HEK293 (cell line): Measurements from ENCODE around the gene EXD3.

ENCODE experiments used
- AEBP2 ChIP-seq: fragments of 450-650 bp; formaldehyde crosslinking; IDR thresholded peaks from 2 replicates; pipeline ENCODE4 v1.5.1; 2016; ENCODE audit warnings: missing biosample characterization, missing genetic modification characterization, borderline replicate concordance
- EGR2 ChIP-seq: fragments of 450-650 bp; formaldehyde crosslinking; IDR thresholded peaks from 2 replicates; pipeline ENCODE4 v1.5.1; 2016; ENCODE audit warnings: low read depth, missing biosample characterization, missing genetic modification characterization
- GLI4 ChIP-seq: fragments of 450-650 bp; formaldehyde crosslinking; IDR thresholded peaks from 2 replicates; pipeline ENCODE4 v1.5.1; 2016; ENCODE audit warnings: missing biosample characterization, missing genetic modification characterization
- GLIS2 ChIP-seq: fragments of 450-650 bp; formaldehyde crosslinking; IDR thresholded peaks from 2 replicates; pipeline ENCODE4 v1.5.1; 2016; ENCODE audit warnings: missing biosample characterization, missing genetic modification characterization
- HOXD13 ChIP-seq: sonication (generic); formaldehyde crosslinking; IDR thresholded peaks from 2 replicates; pipeline ENCODE4 v1.8.0; 2022; ENCODE audit warnings: missing genetic modification reagents, borderline replicate concordance
- KLF16 ChIP-seq: fragments of 450-650 bp; formaldehyde crosslinking; IDR thresholded peaks from 2 replicates; pipeline ENCODE4 v1.5.1; 2017; ENCODE audit warnings: missing biosample characterization, missing genetic modification characterization
- KLF7 ChIP-seq: fragments of 450-650 bp; formaldehyde crosslinking; IDR thresholded peaks from 2 replicates; pipeline ENCODE4 v1.5.1; 2016; ENCODE audit warnings: missing biosample characterization, missing genetic modification characterization, borderline replicate concordance
- KLF8 ChIP-seq: fragments of 450-650 bp; formaldehyde crosslinking; IDR thresholded peaks from 2 replicates; pipeline ENCODE4 v1.5.1; 2016; ENCODE audit warnings: missing biosample characterization, missing genetic modification characterization
- PRDM1 ChIP-seq: fragments of 450-650 bp; formaldehyde crosslinking; IDR thresholded peaks from 2 replicates; pipeline ENCODE4; 2016; ENCODE audit warnings: missing biosample characterization, missing genetic modification characterization
- REPIN1 ChIP-seq: fragments of 450-650 bp; formaldehyde crosslinking; IDR thresholded peaks from 2 replicates; pipeline ENCODE4 v1.5.1; 2017; ENCODE audit warnings: missing biosample characterization, missing genetic modification characterization, low read depth
- SP7 ChIP-seq: fragments of 450-650 bp; formaldehyde crosslinking; IDR thresholded peaks from 2 replicates; pipeline ENCODE4 v1.5.1; 2016; ENCODE audit warnings: missing biosample characterization, missing genetic modification characterization
- ZBTB48 ChIP-seq: fragments of 450-650 bp; formaldehyde crosslinking; IDR thresholded peaks from 2 replicates; pipeline ENCODE4 v1.5.1; 2016; ENCODE audit warnings: missing biosample characterization, missing genetic modification characterization
- ZNF121 ChIP-seq: fragments of 450-650 bp; formaldehyde crosslinking; IDR thresholded peaks from 2 replicates; pipeline ENCODE4 v1.5.1; 2016; ENCODE audit warnings: missing biosample characterization, missing genetic modification characterization
- ZNF138 ChIP-seq: fragments of 450-650 bp; formaldehyde crosslinking; IDR thresholded peaks from 2 replicates; pipeline ENCODE4 v1.5.1; 2016; ENCODE audit warnings: missing biosample characterization, missing genetic modification characterization, borderline replicate concordance
- ZNF157 ChIP-seq: fragments of 450-650 bp; formaldehyde crosslinking; IDR thresholded peaks from 2 replicates; pipeline ENCODE4 v1.5.1; 2016; ENCODE audit warnings: missing biosample characterization, missing genetic modification characterization
- ZNF175 ChIP-seq: fragments of 450-650 bp; formaldehyde crosslinking; IDR thresholded peaks from 2 replicates; pipeline ENCODE4 v1.5.1; 2016; ENCODE audit warnings: missing biosample characterization, missing genetic modification characterization
- ZNF23 ChIP-seq: fragments of 450-650 bp; formaldehyde crosslinking; IDR thresholded peaks from 2 replicates; pipeline ENCODE4 v1.5.1; 2016; ENCODE audit warnings: missing biosample characterization, missing genetic modification characterization, borderline replicate concordance
- ZNF274 ChIP-seq, 2 experiments: fragments of 200-500 bp in 1 of 2; fragments of 450-650 bp in 1 of 2; sonication (Bioruptor generic) in 1 of 2; formaldehyde crosslinking in 1 of 2; IDR thresholded peaks; 2 replicates each; pipeline versions ENCODE4 v1.5.1 to v1.6.1; 2014 to 2016; ENCODE audit warnings: borderline replicate concordance in 1 of 2, inconsistent platforms in 1 of 2, low read length in 1 of 2, missing biosample characterization in 1 of 2, missing genetic modification characterization in 1 of 2
- ZNF302 ChIP-seq: fragments of 450-650 bp; formaldehyde crosslinking; IDR thresholded peaks from 2 replicates; pipeline ENCODE4 v1.5.1; 2016; ENCODE audit warnings: missing biosample characterization, missing genetic modification characterization, low read depth
- ZNF311 ChIP-seq: fragments of 450-650 bp; formaldehyde crosslinking; IDR thresholded peaks from 2 replicates; pipeline ENCODE4 v1.5.1; 2017; ENCODE audit warnings: missing biosample characterization, missing genetic modification characterization, borderline replicate concordance
- ZNF350 ChIP-seq: fragments of 450-650 bp; formaldehyde crosslinking; IDR thresholded peaks from 2 replicates; pipeline ENCODE4 v1.5.0; 2017; ENCODE audit warnings: missing biosample characterization, mild to moderate bottlenecking, missing genetic modification characterization
- ZNF366 ChIP-seq: fragments of 450-650 bp; formaldehyde crosslinking; conservative IDR thresholded peaks from 2 replicates; pipeline ENCODE4 v1.5.1; 2016; ENCODE audit warnings: missing biosample characterization, missing genetic modification characterization
- ZNF391 ChIP-seq: fragments of 450-650 bp; formaldehyde crosslinking; IDR thresholded peaks from 2 replicates; pipeline ENCODE4 v1.5.1; 2016; ENCODE audit warnings: low read depth, missing biosample characterization, missing genetic modification characterization, borderline replicate concordance
- ZNF530 ChIP-seq: fragments of 450-650 bp; formaldehyde crosslinking; IDR thresholded peaks from 2 replicates; pipeline ENCODE4 v1.5.1; 2016; ENCODE audit warnings: low read depth, missing biosample characterization, missing genetic modification characterization
- ZNF549 ChIP-seq: fragments of 450-650 bp; IDR thresholded peaks from 2 replicates; pipeline ENCODE4 v1.5.1; 2018; ENCODE audit warnings: missing biosample characterization, missing genetic modification characterization, mild to moderate bottlenecking, inconsistent platforms, moderate library complexity
- ZNF560 ChIP-seq: fragments of 450-650 bp; formaldehyde crosslinking; IDR thresholded peaks from 2 replicates; pipeline ENCODE4 v1.5.1; 2017; ENCODE audit warnings: missing biosample characterization, missing genetic modification characterization, borderline replicate concordance
- ZNF629 ChIP-seq: fragments of 450-650 bp; formaldehyde crosslinking; IDR thresholded peaks from 2 replicates; pipeline ENCODE4 v1.5.1; 2017; ENCODE audit warnings: missing biosample characterization, missing genetic modification characterization
- ZNF791 ChIP-seq: fragments of 450-650 bp; formaldehyde crosslinking; IDR thresholded peaks from 2 replicates; pipeline ENCODE4 v1.5.1; 2016; ENCODE audit warnings: missing biosample characterization, missing genetic modification characterization
- ZNF792 ChIP-seq: fragments of 450-650 bp; formaldehyde crosslinking; IDR thresholded peaks from 2 replicates; pipeline ENCODE4 v1.5.1; 2016; ENCODE audit warnings: missing biosample characterization, missing genetic modification characterization
- ZSCAN30 ChIP-seq: fragments of 450-650 bp; IDR thresholded peaks from 2 replicates; pipeline ENCODE4 v1.5.1; 2018; ENCODE audit warnings: missing biosample characterization, mild to moderate bottlenecking, missing genetic modification characterization, moderate library complexity
- ZXDB ChIP-seq: fragments of 450-650 bp; formaldehyde crosslinking; IDR thresholded peaks from 2 replicates; pipeline ENCODE4 v1.5.1; 2016; ENCODE audit warnings: missing biosample characterization, missing genetic modification characterization
- TF ChIP-seq, protein P1 (sequence below): fragments of 450-650 bp; formaldehyde crosslinking; IDR thresholded peaks from 2 replicates; pipeline ENCODE4 v1.5.1; 2017; ENCODE audit warnings: missing biosample characterization, missing genetic modification characterization
- TF ChIP-seq, protein P2 (sequence below): fragments of 450-650 bp; formaldehyde crosslinking; IDR thresholded peaks from 2 replicates; pipeline ENCODE4 v1.5.1; 2016; ENCODE audit warnings: missing biosample characterization, missing genetic modification characterization
- TF ChIP-seq, protein P3 (sequence below): fragments of 450-650 bp; formaldehyde crosslinking; IDR thresholded peaks from 2 replicates; pipeline ENCODE4 v1.5.1; 2016; ENCODE audit warnings: missing biosample characterization, missing genetic modification characterization
- TF ChIP-seq, protein P4 (sequence below): fragments of 450-650 bp; formaldehyde crosslinking; IDR thresholded peaks from 2 replicates; pipeline ENCODE4 v1.5.1; 2016; ENCODE audit warnings: missing biosample characterization, missing genetic modification characterization

Gene EXD3

DNA sequence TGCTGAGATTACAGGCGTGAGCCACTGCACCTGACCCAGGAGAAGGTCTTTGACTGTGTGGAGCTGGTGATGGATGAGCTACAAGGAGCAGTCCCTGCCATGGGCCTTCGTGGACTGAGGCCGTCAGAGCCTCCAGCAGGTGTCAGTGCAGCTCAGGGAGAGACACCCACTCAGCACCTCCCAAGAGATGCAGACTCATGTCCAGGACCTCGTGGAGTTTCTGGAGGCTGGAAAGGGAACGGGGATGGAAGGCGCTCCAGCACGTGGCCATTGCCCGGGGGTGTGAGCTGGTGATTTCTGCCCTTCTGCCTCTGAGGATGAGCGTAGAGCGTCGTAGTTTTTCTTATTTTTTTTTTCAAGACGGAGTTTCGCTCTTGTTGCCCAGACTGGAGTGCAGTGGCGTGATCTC, 136.0 kb downstream of the EXD3 start (continued):
- no peak for TF ChIP-seq ZNF560 (tag by site-specific recombination)
- TF ChIP-seq, protein P1, sequence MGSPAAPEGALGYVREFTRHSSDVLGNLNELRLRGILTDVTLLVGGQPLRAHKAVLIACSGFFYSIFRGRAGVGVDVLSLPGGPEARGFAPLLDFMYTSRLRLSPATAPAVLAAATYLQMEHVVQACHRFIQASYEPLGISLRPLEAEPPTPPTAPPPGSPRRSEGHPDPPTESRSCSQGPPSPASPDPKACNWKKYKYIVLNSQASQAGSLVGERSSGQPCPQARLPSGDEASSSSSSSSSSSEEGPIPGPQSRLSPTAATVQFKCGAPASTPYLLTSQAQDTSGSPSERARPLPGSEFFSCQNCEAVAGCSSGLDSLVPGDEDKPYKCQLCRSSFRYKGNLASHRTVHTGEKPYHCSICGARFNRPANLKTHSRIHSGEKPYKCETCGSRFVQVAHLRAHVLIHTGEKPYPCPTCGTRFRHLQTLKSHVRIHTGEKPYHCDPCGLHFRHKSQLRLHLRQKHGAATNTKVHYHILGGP, result no peak
- TF ChIP-seq ZNF175 (tag by site-specific recombination), result no peak
- TF ChIP-seq ZNF629 (tag by site-specific recombination), result no peak
- TF ChIP-seq ZNF311, result no peak
- peak; percentile 36; the same call in 1 of the 2 replicates for TF ChIP-seq KLF16 (tag by site-specific recombination)
- no peak for TF ChIP-seq AEBP2 (tag by site-specific recombination)
- no peak for TF ChIP-seq ZNF530 (tag by site-specific recombination)
- no peak for TF ChIP-seq ZNF302 (tag by site-specific recombination)
- no peak for TF ChIP-seq ZNF274 (IDR thresholded peaks at IDR 0.05; ENCODE audit: low read length)
- TF ChIP-seq ZNF274 (tag by site-specific recombination; IDR thresholded peaks at IDR 0.05; ENCODE audit: borderline replicate concordance), result no peak
- TF ChIP-seq ZSCAN30 (tag by site-specific recombination), result peak; percentile 52; the same call in 1 of the 2 replicates
- no peak for TF ChIP-seq KLF8 (tag by site-specific recombination)
- TF ChIP-seq ZNF23, result no peak
- TF ChIP-seq HOXD13, result no peak
- TF ChIP-seq ZNF350, result no peak
- TF ChIP-seq REPIN1 (tag by site-specific recombination), result no peak
- no peak for TF ChIP-seq GLIS2 (tag by site-specific recombination)
- no peak for TF ChIP-seq ZNF121 (tag by site-specific recombination)
- TF ChIP-seq ZNF366, result no peak
- peak; percentile 49; the same call in 1 of the 2 replicates for TF ChIP-seq ZBTB48
- TF ChIP-seq ZNF549 (tag by site-specific recombination), result no peak
- TF ChIP-seq ZNF391 (tag by site-specific recombination), result 0 out of 2 replicates have a peak, but pooled peaks have one; percentile 13
- TF ChIP-seq SP7 (tag by site-specific recombination), result no peak; the same call in 1 of the 2 replicates
- TF ChIP-seq, protein P2, sequence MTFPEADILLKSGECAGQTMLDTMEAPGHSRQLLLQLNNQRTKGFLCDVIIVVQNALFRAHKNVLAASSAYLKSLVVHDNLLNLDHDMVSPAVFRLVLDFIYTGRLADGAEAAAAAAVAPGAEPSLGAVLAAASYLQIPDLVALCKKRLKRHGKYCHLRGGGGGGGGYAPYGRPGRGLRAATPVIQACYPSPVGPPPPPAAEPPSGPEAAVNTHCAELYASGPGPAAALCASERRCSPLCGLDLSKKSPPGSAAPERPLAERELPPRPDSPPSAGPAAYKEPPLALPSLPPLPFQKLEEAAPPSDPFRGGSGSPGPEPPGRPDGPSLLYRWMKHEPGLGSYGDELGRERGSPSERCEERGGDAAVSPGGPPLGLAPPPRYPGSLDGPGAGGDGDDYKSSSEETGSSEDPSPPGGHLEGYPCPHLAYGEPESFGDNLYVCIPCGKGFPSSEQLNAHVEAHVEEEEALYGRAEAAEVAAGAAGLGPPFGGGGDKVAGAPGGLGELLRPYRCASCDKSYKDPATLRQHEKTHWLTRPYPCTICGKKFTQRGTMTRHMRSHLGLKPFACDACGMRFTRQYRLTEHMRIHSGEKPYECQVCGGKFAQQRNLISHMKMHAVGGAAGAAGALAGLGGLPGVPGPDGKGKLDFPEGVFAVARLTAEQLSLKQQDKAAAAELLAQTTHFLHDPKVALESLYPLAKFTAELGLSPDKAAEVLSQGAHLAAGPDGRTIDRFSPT (tag by site-specific recombination), result no peak
- no peak for TF ChIP-seq ZNF791 (tag by site-specific recombination)
- no peak for TF ChIP-seq KLF7
- no peak for TF ChIP-seq ZNF138 (tag by site-specific recombination)
- no peak for TF ChIP-seq ZXDB (tag by site-specific recombination)
- peak; percentile 80 for TF ChIP-seq EGR2 (tag by site-specific recombination)
- TF ChIP-seq, protein P3, sequence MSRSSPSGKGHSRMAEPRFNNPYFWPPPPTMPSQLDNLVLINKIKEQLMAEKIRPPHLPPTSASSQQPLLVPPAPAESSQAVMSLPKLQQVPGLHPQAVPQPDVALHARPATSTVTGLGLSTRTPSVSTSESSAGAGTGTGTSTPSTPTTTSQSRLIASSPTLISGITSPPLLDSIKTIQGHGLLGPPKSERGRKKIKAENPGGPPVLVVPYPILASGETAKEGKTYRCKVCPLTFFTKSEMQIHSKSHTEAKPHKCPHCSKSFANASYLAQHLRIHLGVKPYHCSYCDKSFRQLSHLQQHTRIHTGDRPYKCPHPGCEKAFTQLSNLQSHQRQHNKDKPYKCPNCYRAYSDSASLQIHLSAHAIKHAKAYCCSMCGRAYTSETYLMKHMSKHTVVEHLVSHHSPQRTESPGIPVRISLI (tag by site-specific recombination), result no peak
- TF ChIP-seq, protein P4, sequence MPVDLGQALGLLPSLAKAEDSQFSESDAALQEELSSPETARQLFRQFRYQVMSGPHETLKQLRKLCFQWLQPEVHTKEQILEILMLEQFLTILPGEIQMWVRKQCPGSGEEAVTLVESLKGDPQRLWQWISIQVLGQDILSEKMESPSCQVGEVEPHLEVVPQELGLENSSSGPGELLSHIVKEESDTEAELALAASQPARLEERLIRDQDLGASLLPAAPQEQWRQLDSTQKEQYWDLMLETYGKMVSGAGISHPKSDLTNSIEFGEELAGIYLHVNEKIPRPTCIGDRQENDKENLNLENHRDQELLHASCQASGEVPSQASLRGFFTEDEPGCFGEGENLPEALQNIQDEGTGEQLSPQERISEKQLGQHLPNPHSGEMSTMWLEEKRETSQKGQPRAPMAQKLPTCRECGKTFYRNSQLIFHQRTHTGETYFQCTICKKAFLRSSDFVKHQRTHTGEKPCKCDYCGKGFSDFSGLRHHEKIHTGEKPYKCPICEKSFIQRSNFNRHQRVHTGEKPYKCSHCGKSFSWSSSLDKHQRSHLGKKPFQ, result no peak
- no peak for TF ChIP-seq ZNF157 (tag by site-specific recombination)
- no peak for TF ChIP-seq ZNF792 (tag by site-specific recombination)
- no peak for TF ChIP-seq PRDM1 (tag by site-specific recombination)
- TF ChIP-seq GLI4 (tag by site-specific recombination), result no peak
